ENCODE results near the gene ZSCAN2.
"Not testable (repeated sequence)": the region's sequence is repeated elsewhere in the genome, so short reads cannot be mapped to it uniquely, and the experiment has no call there.

The ZSCAN2 gene

DNA sequence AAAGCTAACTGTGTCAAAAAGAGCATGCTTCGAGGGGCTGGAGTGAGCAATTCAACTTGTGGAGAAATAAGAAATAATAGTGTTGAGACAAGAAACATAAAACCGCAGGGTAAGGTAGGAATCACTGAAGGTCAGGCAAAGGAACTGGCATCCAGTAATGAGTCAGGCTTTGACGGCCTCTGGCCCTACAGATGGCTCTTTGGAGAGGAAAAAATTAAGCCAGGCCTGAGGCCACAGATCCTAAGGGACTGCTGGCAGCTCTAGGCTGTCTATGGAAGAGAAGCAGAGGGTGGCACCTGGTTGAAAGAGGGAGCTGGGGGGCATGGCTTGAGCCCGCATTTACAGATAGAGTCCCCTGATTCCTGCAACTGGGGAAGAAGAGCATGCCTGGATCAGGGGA, 28.6 kb upstream of the ZSCAN2 start:
- Histone ChIP-seq H3K9me3 (ENCODE audit: severe bottlenecking) (no peaks in the 10 kb centered on the region), H3K27ac (ENCODE audit: poor library complexity, severe bottlenecking) (no peak overlapping the region), H3K27me3 (ENCODE audit: insufficient read depth, poor library complexity, severe bottlenecking) (no peaks in the 10 kb centered on the region), H3K36me3 (ENCODE audit: low read depth) (no peaks in the 10 kb centered on the region), H3K4me3 (ENCODE audit: severe bottlenecking) (no peak overlapping the region), H3K4me1 (ENCODE audit: insufficient read depth, poor library complexity, severe bottlenecking) (no peaks in the 10 kb centered on the region)
- TF ChIP-seq, protein P1, sequence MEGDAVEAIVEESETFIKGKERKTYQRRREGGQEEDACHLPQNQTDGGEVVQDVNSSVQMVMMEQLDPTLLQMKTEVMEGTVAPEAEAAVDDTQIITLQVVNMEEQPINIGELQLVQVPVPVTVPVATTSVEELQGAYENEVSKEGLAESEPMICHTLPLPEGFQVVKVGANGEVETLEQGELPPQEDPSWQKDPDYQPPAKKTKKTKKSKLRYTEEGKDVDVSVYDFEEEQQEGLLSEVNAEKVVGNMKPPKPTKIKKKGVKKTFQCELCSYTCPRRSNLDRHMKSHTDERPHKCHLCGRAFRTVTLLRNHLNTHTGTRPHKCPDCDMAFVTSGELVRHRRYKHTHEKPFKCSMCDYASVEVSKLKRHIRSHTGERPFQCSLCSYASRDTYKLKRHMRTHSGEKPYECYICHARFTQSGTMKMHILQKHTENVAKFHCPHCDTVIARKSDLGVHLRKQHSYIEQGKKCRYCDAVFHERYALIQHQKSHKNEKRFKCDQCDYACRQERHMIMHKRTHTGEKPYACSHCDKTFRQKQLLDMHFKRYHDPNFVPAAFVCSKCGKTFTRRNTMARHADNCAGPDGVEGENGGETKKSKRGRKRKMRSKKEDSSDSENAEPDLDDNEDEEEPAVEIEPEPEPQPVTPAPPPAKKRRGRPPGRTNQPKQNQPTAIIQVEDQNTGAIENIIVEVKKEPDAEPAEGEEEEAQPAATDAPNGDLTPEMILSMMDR (IDR thresholded peaks at IDR 0.05; ENCODE audit: poor library complexity, severe bottlenecking), result no peak
- ATAC-seq (ENCODE audit: low read depth) (no peak), DNase-seq (ENCODE audit: low spot score) (no peak)

DNA sequence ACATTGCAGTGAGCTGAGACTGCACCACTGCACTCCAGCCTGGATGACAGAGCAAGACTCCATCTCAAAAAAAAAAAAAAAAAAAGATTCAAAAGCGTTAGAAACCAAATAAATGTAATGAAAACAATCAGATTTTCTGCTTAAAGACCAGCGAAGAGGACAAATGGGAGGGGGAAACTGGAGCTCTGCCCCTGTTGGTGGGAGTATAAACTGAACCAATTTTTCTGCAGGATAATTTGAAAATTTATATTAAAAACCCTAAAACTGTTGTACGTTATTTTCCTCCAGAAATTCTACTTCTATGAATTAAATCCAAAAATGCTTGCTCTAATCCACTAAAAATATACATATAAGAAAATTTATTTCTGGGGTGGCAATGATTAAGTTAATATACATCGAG, 25.3 kb upstream of the ZSCAN2 start:
- Histone ChIP-seq H3K4me1 (ENCODE audit: insufficient read depth, poor library complexity, severe bottlenecking) (peaks cover 13% of the 10 kb centered on the region), H3K9me3 (ENCODE audit: severe bottlenecking) (no peaks in the 10 kb centered on the region), H3K27me3 (ENCODE audit: insufficient read depth, poor library complexity, severe bottlenecking) (no peaks in the 10 kb centered on the region), H3K4me3 (ENCODE audit: severe bottlenecking) (no peak overlapping the region), H3K36me3 (ENCODE audit: low read depth) (no peaks in the 10 kb centered on the region), H3K27ac (ENCODE audit: poor library complexity, severe bottlenecking) (no peak overlapping the region)
- no peak for DNase-seq (ENCODE audit: low spot score)
- TF ChIP-seq, protein P1 (IDR thresholded peaks at IDR 0.05; ENCODE audit: poor library complexity, severe bottlenecking), result no peak
- ATAC-seq (ENCODE audit: low read depth), result no peak

DNA sequence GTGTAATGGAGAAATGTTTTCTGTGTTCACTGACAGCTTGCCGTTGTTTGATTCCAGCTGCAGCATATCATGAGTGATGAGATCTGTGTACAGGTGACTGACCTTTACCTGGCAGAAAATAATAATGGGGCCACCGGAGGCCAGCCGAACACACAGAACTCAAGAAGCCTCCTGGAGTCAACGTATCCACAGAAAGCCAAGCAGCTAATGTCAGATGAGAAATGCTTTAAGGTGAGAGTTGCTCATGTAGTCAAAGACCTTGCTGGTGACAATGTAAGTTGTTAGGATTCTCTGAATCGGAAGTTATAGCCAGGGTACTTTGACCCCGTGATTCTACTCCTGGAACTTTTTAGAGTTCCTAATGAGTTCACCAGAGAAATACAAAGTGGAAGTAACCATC, 22.9 kb upstream of the ZSCAN2 start:
- not testable (repeated sequence) for ATAC-seq (ENCODE audit: low read depth); DNase-seq (ENCODE audit: low spot score); H3K9me3 ChIP-seq (ENCODE audit: severe bottlenecking)

DNA sequence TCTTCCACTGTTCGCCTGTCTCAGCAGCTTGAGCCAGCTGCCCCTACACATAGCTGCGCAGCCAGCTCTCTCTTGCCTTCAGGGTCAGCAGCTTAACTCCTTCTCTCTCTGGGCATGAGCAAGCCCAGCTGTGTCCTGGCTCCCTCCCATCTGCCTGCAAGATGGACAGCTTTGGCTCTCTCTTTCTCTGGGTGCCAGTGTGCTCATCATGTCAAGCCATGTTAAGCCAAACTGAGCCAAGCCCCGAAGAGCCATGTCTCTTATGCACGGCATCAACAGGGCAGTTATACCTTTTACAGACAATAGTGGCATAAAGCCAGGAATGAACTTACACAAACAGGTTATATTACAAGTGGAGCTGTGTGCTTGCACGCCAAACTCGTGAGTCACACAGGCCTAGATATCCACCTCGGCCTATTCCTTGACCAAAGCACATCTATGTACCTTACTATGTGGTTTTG, 21.5 kb upstream of the ZSCAN2 start:
- not testable (repeated sequence) for H3K4me3 ChIP-seq (ENCODE audit: severe bottlenecking); H3K36me3 ChIP-seq (ENCODE audit: low read depth); H3K9me3 ChIP-seq (ENCODE audit: severe bottlenecking); H3K27me3 ChIP-seq (ENCODE audit: insufficient read depth, poor library complexity, severe bottlenecking)
- Histone ChIP-seq H3K4me1 (ENCODE audit: insufficient read depth, poor library complexity, severe bottlenecking) (peaks cover 13% of the 10 kb centered on the region), H3K27ac (ENCODE audit: poor library complexity, severe bottlenecking) (peak overlapping the region; percentile 25)
- DNase-seq (ENCODE audit: low spot score) (peak; percentile 95), ATAC-seq (ENCODE audit: low read depth) (peak; percentile 96)

More for the DNA sequence above, 22.9 kb upstream of the ZSCAN2 start:
- not testable (repeated sequence) for H3K4me3 ChIP-seq (ENCODE audit: severe bottlenecking); H3K27ac ChIP-seq (ENCODE audit: poor library complexity, severe bottlenecking); H3K27me3 ChIP-seq (ENCODE audit: insufficient read depth, poor library complexity, severe bottlenecking); H3K36me3 ChIP-seq (ENCODE audit: low read depth)
- H3K4me1 ChIP-seq (ENCODE audit: insufficient read depth, poor library complexity, severe bottlenecking), result peaks cover 13% of the 10 kb centered on the region

DNA sequence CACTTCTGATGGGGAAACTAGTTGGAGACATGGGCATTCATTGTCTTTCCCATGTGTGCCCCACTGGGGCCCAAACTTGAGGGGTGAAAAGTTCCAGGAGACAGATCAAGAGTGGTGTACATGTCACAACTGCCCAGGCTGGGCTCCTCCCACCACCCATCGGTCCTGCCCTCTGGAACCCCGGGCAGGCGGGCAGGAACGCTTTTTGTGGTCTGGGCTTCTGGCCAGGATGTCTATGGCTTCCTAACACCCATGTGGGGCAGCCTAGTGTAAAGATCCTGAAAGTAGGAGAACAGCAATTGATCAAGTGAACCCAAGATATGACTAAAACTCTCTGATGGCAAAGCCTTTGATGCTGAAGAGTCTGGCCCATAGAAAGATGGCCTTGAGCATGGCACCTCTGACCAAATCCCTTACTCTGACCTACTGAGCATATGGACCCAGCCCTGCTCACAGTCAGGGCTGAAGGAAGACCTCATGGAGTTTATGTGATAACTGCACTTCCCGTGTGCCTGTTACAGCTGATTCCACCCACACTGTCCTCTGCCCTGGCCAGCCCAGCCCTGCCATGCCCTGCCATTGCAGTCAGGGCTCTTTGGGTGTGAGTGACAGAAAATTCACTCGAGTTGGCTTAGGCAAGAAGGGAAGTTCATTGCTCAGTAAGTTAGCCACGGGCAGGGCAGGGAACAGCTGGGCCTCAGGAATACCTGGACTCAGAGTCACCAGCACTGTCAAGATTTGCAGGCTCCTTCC, 19.0 kb upstream of the ZSCAN2 start:
- H3K4me3 ChIP-seq (ENCODE audit: severe bottlenecking); H3K27ac ChIP-seq (ENCODE audit: poor library complexity, severe bottlenecking); DNase-seq (ENCODE audit: low spot score); H3K36me3 ChIP-seq (ENCODE audit: low read depth); H3K9me3 ChIP-seq (ENCODE audit: severe bottlenecking); ATAC-seq (ENCODE audit: low read depth); H3K27me3 ChIP-seq (ENCODE audit: insufficient read depth, poor library complexity, severe bottlenecking): not testable (repeated sequence)
- H3K4me1 ChIP-seq (ENCODE audit: insufficient read depth, poor library complexity, severe bottlenecking), result peaks cover 13% of the 10 kb centered on the region

DNA sequence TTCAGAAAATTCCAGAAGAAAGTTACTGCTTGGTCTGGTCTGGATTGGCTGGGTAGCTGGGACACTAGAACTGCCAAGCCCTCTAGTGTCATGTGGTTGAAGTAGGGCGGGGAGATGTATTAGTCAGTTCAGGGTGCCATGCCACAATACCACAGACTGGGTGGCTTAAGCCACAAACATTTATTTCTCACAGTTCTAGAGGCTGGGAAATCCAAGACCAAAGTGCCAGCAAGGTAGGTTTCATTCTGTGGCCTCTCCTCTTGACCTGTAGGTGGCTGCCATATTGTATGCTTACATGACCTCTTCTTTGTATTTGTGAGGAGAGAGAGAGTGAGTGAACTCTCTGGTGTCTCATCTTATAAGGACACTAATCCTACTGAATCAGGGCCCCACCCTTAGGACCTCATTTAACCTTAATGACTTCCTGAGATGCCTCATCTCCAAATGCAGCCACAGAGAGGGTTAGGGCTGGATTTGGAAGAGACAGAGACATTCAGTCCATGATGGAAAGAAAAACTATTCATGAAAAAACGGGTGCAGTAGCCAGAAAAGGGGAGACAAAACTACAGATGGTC, 18.1 kb upstream of the ZSCAN2 start:
- ATAC-seq (ENCODE audit: low read depth), result no peak
- TF ChIP-seq, protein P1 (IDR thresholded peaks at IDR 0.05; ENCODE audit: poor library complexity, severe bottlenecking), result no peak
- H3K27ac ChIP-seq (ENCODE audit: poor library complexity, severe bottlenecking), result no peak overlapping the region

DNA sequence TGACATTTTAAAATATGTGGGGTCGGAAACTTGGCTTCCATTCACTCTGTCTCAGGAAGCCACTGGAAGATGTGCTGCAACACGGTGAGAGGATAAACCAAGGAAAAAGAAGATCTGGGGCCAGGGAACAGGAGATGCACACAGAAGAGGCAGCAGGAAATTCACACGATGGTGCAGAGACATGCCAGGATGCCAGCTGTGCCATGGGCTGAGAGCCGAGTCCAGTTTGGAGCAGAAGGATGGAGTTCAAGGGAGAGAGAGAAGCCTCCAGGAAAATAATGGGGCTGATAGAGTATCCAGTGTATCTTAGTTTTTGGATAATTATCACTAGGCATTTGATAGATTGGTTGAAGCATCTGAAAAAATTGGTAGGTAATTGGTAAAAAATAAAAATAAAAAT, 16.9 kb upstream of the ZSCAN2 start:
- H3K27ac ChIP-seq (ENCODE audit: poor library complexity, severe bottlenecking); H3K27me3 ChIP-seq (ENCODE audit: insufficient read depth, poor library complexity, severe bottlenecking); DNase-seq (ENCODE audit: low spot score); H3K4me3 ChIP-seq (ENCODE audit: severe bottlenecking); ATAC-seq (ENCODE audit: low read depth); H3K9me3 ChIP-seq (ENCODE audit: severe bottlenecking); H3K36me3 ChIP-seq (ENCODE audit: low read depth): not testable (repeated sequence)
- H3K4me1 ChIP-seq (ENCODE audit: insufficient read depth, poor library complexity, severe bottlenecking), result peaks cover 10% of the 10 kb centered on the region

More for the DNA sequence above, 18.1 kb upstream of the ZSCAN2 start:
- Histone ChIP-seq H3K4me3 (ENCODE audit: severe bottlenecking) (no peak overlapping the region), H3K27me3 (ENCODE audit: insufficient read depth, poor library complexity, severe bottlenecking) (no peaks in the 10 kb centered on the region), H3K36me3 (ENCODE audit: low read depth) (no peaks in the 10 kb centered on the region), H3K9me3 (ENCODE audit: severe bottlenecking) (no peaks in the 10 kb centered on the region), H3K4me1 (ENCODE audit: insufficient read depth, poor library complexity, severe bottlenecking) (peaks cover 13% of the 10 kb centered on the region)
- DNase-seq (ENCODE audit: low spot score), result no peak
